ENCODE measurements around the gene ANKRD45. TPM values are rescaled to one million over a fixed set of nuclear protein-coding genes. Genes with fewer than 3 reads are reported as not detected.

Gene ANKRD45
- total RNA-seq, 1 experiment from 2014 or later, result 0.31 TPM

- Histone ChIP-seq H3K27me3 (ENCODE audit: insufficient read depth, low read length) (no peaks in the 10 kb centered on the region), H3K9me3 (ENCODE audit: control insufficient read depth, low read depth, low read length) (no peaks in the 10 kb centered on the region), H4K5ac (ENCODE audit: insufficient read length, low read depth, low read length) (no peak overlapping the region), H3K79me2 (ENCODE audit: insufficient read depth, low read length) (no peaks in the 10 kb centered on the region), H3K4me2 (ENCODE audit: insufficient read depth, insufficient read length, low read length) (no peak overlapping the region), H2BK15ac (ENCODE audit: low read depth, low read length) (no peak overlapping the region), H3K79me1 (ENCODE audit: insufficient read depth, low read depth, low read length, poor library complexity, severe bottlenecking) (no peaks in the 10 kb centered on the region), H2AFZ (ENCODE audit: low read length) (no peak overlapping the region), H3K27ac (ENCODE audit: insufficient read length, low read depth, low read length) (no peak overlapping the region), H3K18ac (ENCODE audit: insufficient read length, low read depth, low read length) (no peak overlapping the region), H3K23ac (ENCODE audit: insufficient read length, low read depth, low read length) (no peak overlapping the region), H3K9ac (ENCODE audit: extremely low read depth, insufficient read length, low read length) (no peak overlapping the region), H3K14ac (ENCODE audit: insufficient read depth, low read length) (no peak overlapping the region), H3K4me1 (ENCODE audit: insufficient read depth, low read length) (no peaks in the 10 kb centered on the region), H2BK120ac (ENCODE audit: low read depth, low read length, poor library complexity, severe bottlenecking) (no peak overlapping the region), H3K4ac (ENCODE audit: low read depth, low read length) (no peak overlapping the region), H2BK12ac (ENCODE audit: insufficient read length, low read depth, low read length) (no peak overlapping the region), H4K91ac (ENCODE audit: insufficient read length, low read depth, low read length) (no peak overlapping the region), H2AK5ac (ENCODE audit: insufficient read length, low read length) (no peak overlapping the region), H4K20me1 (ENCODE audit: control insufficient read depth, insufficient read depth, insufficient read length) (no peaks in the 10 kb centered on the region), H3K23me2 (ENCODE audit: insufficient read length, low read depth, low read length, poor library complexity, severe bottlenecking) (no peaks in the 10 kb centered on the region), H3K56ac (ENCODE audit: insufficient read length, low read depth, low read length) (no peak overlapping the region), H2BK5ac (ENCODE audit: insufficient read length, low read length) (no peak overlapping the region), H4K8ac (replicated peaks; ENCODE audit: insufficient read length, low read depth, low read length) (no peak overlapping the region), H3T11ph (ENCODE audit: low read length) (no peak overlapping the region), H2BK20ac (ENCODE audit: low read depth, low read length, poor library complexity, severe bottlenecking) (no peak overlapping the region)
- WGBS (ENCODE audit: extremely low coverage, insufficient read length, low lambda C conversion rate), result no CpG with 5 or more reads among the region's 3 CpGs
- Mint-ChIP-seq H3K4me3 (no peak overlapping the region), H3K36me3 (ENCODE audit: insufficient read depth in 1 of 3, low read depth in 3 of 3) (no peaks in the 10 kb centered on the region; a peak in 2 of 7 replicates), H3K27ac (peak overlapping the region in 1 of 3 experiments; percentile 29; a peak in 1 of 7 replicates), H3K9me3 (no peaks in the 10 kb centered on the region; a peak in 1 of 5 replicates), H3K4me1 (peaks cover 2 to 4% of the 10 kb centered on the region in 2 experiments; a peak in 2 of 4 replicates), H3K27me3 (ENCODE audit: low read depth) (peaks cover 2% of the 10 kb centered on the region; the same call in 1 of the 2 replicates)
- TF ChIP-seq CTCF (conservative IDR thresholded peaks at IDR 0.05), result no peak
- DNase-seq, result no peak
Observed at GRCh38 chr1:173663159-173663558, 6.5 kb downstream of the ANKRD45 start.

Data from H9 (cell line).